Neural cell (in vitro differentiated cells): Measurements from ENCODE around the gene GSG1. TPM values are rescaled to one million over a fixed set of nuclear protein-coding genes. Genes with fewer than 3 reads are reported as not detected.

Experiments
- H2AFZ ChIP-seq: fragments of 200-600, 300-800 bp; sonication (generic), shearing (Covaris generic); 2 replicates; pipeline ENCODE4 v1.6.0; 2014; ENCODE audit warnings: low read depth, mild to moderate bottlenecking, antibody characterized with exemption, low read length, moderate library complexity
- H3F3A ChIP-seq: fragments of 200-600 bp; shearing (Covaris generic); 2 replicates; pipeline ENCODE4 v1.6.1; 2016; ENCODE audit warnings: mild to moderate bottlenecking, moderate library complexity, mixed read lengths, antibody characterized with exemption, low read length; ENCODE audit not compliant: insufficient read depth, poor library complexity, severe bottlenecking
- H3K27ac ChIP-seq: fragments of 200-600, 300-800 bp; sonication (generic), shearing (Covaris generic); 2 replicates; pipeline ENCODE4 v1.5.1; 2014; ENCODE audit warnings: mild to moderate bottlenecking, low read length, moderate library complexity
- H3K27me3 ChIP-seq: fragments of 300-800, 200-600 bp; sonication (generic), shearing (Covaris generic); 2 replicates; pipeline ENCODE4 v1.6.0; 2014; ENCODE audit warnings: mild to moderate bottlenecking, low read depth, low read length, moderate library complexity; ENCODE audit not compliant: insufficient read depth
- H3K36me3 ChIP-seq: fragments of 300-800, 200-600 bp; sonication (generic), shearing (Covaris generic); 2 replicates; pipeline ENCODE4 v1.5.1; 2014; ENCODE audit warnings: mild to moderate bottlenecking, antibody characterized with exemption, low read length, moderate library complexity; ENCODE audit not compliant: insufficient read depth
- H3K4me2 ChIP-seq: fragments of 300-800, 200-600 bp; sonication (generic), shearing (Covaris generic); 2 replicates; pipeline ENCODE4 v1.6.0; 2014; ENCODE audit warnings: mild to moderate bottlenecking, low read length
- H3K4me3 ChIP-seq: fragments of 300-800, 200-600 bp; sonication (generic), shearing (Covaris generic); 2 replicates; pipeline ENCODE4 v1.5.1; 2014; ENCODE audit warnings: mild to moderate bottlenecking, low read length, moderate library complexity
- H3K79me2 ChIP-seq: fragments of 200-600 bp; shearing (Covaris generic); replicated peaks from 2 replicates; pipeline ENCODE4 v1.6.0; 2014; ENCODE audit warnings: mild to moderate bottlenecking, low read length, moderate library complexity; ENCODE audit not compliant: insufficient read depth
- H3K9ac ChIP-seq: fragments of 300-800, 200-600 bp; sonication (generic), shearing (Covaris generic); 2 replicates; pipeline ENCODE4 v1.6.1; 2016; ENCODE audit warnings: mild to moderate bottlenecking, low read length, mixed read lengths
- H3K9me2 ChIP-seq: fragments of 200-600 bp; shearing (Covaris generic); 2 replicates; pipeline ENCODE4 v1.6.1; 2016; ENCODE audit warnings: mild to moderate bottlenecking, low read length, mixed read lengths; ENCODE audit not compliant: insufficient read depth
- H3K9me3 ChIP-seq: fragments of 200-600, 300-800 bp; sonication (generic), shearing (Covaris generic); 2 replicates; pipeline ENCODE4 v1.6.1; 2016; ENCODE audit warnings: mild to moderate bottlenecking, mixed run types, low read length, moderate library complexity, mixed read lengths
- H4K20me1 ChIP-seq: fragments of 200-600 bp; shearing (Covaris generic); 2 replicates; pipeline ENCODE4 v1.6.1; 2016; ENCODE audit warnings: mild to moderate bottlenecking, mixed run types; ENCODE audit not compliant: insufficient read depth
- CTCF ChIP-seq: fragments of 450-650 bp; IDR thresholded peaks from 2 replicates; pipeline ENCODE4 v1.5.1; 2014; ENCODE audit warnings: antibody characterized with exemption, mild to moderate bottlenecking, moderate library complexity; ENCODE audit not compliant: poor library complexity, severe bottlenecking
- EP300 ChIP-seq: fragments of 450-650 bp; conservative IDR thresholded peaks from 2 replicates; pipeline ENCODE4 v1.6.1; 2014; ENCODE audit warnings: antibody characterized with exemption, mild to moderate bottlenecking, moderate library complexity; ENCODE audit not compliant: poor library complexity, severe bottlenecking
- EZH2 ChIP-seq: fragments of 200-600, 300-800 bp; shearing (Covaris generic), sonication (generic); IDR thresholded peaks from 2 replicates; pipeline ENCODE4 v1.6.1; 2014; ENCODE audit warnings: antibody characterized with exemption, low read length, borderline replicate concordance, mild to moderate bottlenecking; ENCODE audit not compliant: insufficient read depth, poor library complexity, severe bottlenecking
- MXI1 ChIP-seq: fragments of 450-650 bp; conservative IDR thresholded peaks from 2 replicates; pipeline ENCODE4 v1.6.1; 2014; ENCODE audit warnings: antibody characterized with exemption, mild to moderate bottlenecking; ENCODE audit not compliant: poor library complexity, severe bottlenecking
- POLR2AphosphoS5 ChIP-seq: IDR thresholded peaks from 2 replicates; pipeline ENCODE4 v1.6.1; 2012
- RAD21 ChIP-seq: fragments of 450-650 bp; conservative IDR thresholded peaks from 2 replicates; pipeline ENCODE4 v1.6.1; 2014; ENCODE audit warnings: antibody characterized with exemption, mild to moderate bottlenecking, moderate library complexity
- REST ChIP-seq: IDR thresholded peaks from 2 replicates; pipeline ENCODE4 v1.6.1; 2012; ENCODE audit warnings: borderline replicate concordance
- SMC3 ChIP-seq: fragments of 450-650 bp; conservative IDR thresholded peaks from 2 replicates; pipeline ENCODE4 v1.6.1; 2014; ENCODE audit warnings: antibody characterized with exemption, mild to moderate bottlenecking, moderate library complexity; ENCODE audit not compliant: poor library complexity
- TAF1 ChIP-seq: IDR thresholded peaks from 2 replicates; pipeline ENCODE4 v1.6.1; 2012; ENCODE audit warnings: low read depth
- polyA minus RNA-seq: library from RNA; depleted of rRNA, polyadenylated mRNA; stranded (reverse); fragments of >200 nt; gene quantifications from 2 replicates; pipeline ENCODE4 v1.2.3, GENCODE V29; 2014
- polyA plus RNA-seq: library from polyadenylated mRNA; depleted of rRNA; stranded (reverse); fragments of >200 nt; gene quantifications from 2 replicates; pipeline ENCODE4 v1.2.3, GENCODE V29; 2014

GSG1 gene
- polyA plus RNA-seq, result 0.17 and 3.2 TPM in 2 replicates
- not detected in 2 replicates for polyA minus RNA-seq

GRCh38 chr12:13103391-13104033 is at the start of gene GSG1:
GSG1 (minus strand) TSS chr12:13103667; CDS start chr12:13103512, 155 bp downstream.
- no peak within 1 kb of the TSS for H3K4me2 ChIP-seq

GRCh38 chr12:13153180-13153579 is 49.7 kb upstream of the GSG1 start:
- Histone ChIP-seq H4K20me1 (no peaks in the 10 kb centered on the region), H3K9ac (no peak overlapping the region), H3F3A (no peaks in the 10 kb centered on the region), H3K9me3 (no peaks in the 10 kb centered on the region), H3K27ac (no peak overlapping the region), H2AFZ (no peak overlapping the region), H3K36me3 (no peaks in the 10 kb centered on the region), H3K4me2 (no peak overlapping the region), H3K9me2 (no peaks in the 10 kb centered on the region), H3K27me3 (no peaks in the 10 kb centered on the region), H3K79me2 (no peaks in the 10 kb centered on the region), H3K4me3 (no peak overlapping the region)
- TF ChIP-seq CTCF (no peak), REST (no peak), RAD21 (no peak), EP300 (no peak), EZH2 (no peak), TAF1 (no peak), MXI1 (no peak), SMC3 (no peak), POLR2AphosphoS5 (no peak)

More at GRCh38 chr12:13103391-13104033, at the start of gene GSG1:
- H2AFZ ChIP-seq, result no peak within 1 kb of the TSS
- TF ChIP-seq EZH2 (no peak), RAD21 (no peak)
- H3K9ac ChIP-seq, result no peak within 1 kb of the TSS
- no peak within 1 kb of the TSS for H3K4me3 ChIP-seq
- H3K9me2 ChIP-seq, result no peaks in the 10 kb centered on the region
- no peaks in the 10 kb centered on the region for H3K79me2 ChIP-seq
- no peaks in the 10 kb centered on the region for H4K20me1 ChIP-seq
- peaks cover 4% of the 10 kb centered on the region for H3F3A ChIP-seq
- no peak within 1 kb of the TSS for H3K27ac ChIP-seq
- no peaks in the 10 kb centered on the region for H3K27me3 ChIP-seq
- H3K9me3 ChIP-seq, result no peaks in the 10 kb centered on the region
- no peaks in the 10 kb centered on the region for H3K36me3 ChIP-seq
